Fibroblast of pulmonary artery (primary cell): ENCODE results near the gene ARHGAP15.

Experiments used
- DNase-seq: peaks from one replicate; pipeline ENCODE4 v3.0.0-alpha.2; 2010; ENCODE audit warnings: low read depth
- H3K4me3 ChIP-seq: replicated peaks from 2 replicates; pipeline ENCODE4 v1.5.1; 2011; ENCODE audit warnings: low read depth, mild to moderate bottlenecking, control low read depth, low read length, moderate library complexity
- CTCF ChIP-seq: IDR thresholded peaks from 2 replicates; pipeline ENCODE4 v1.5.1; 2011; ENCODE audit warnings: mild to moderate bottlenecking, control low read depth, low read length, inconsistent platforms; ENCODE audit errors: missing control alignments

ARHGAP15 gene

GRCh38 chr2:143294068-143294467, 164.8 kb downstream of the ARHGAP15 start:
- H3K4me3 ChIP-seq = no peak overlapping the region
- no peak for DNase-seq
- TF ChIP-seq CTCF = no peak

- no peak for TF ChIP-seq CTCF
- H3K4me3 ChIP-seq = no peak overlapping the region
- no peak for DNase-seq
Measured at GRCh38 chr2:143296089-143296488, 166.9 kb downstream of the ARHGAP15 start.

GRCh38 chr2:143297182-143297581, 168.0 kb downstream of the ARHGAP15 start:
- DNase-seq = no peak
- TF ChIP-seq CTCF = no peak
- H3K4me3 ChIP-seq = no peak overlapping the region

- DNase-seq = no peak
- TF ChIP-seq CTCF = no peak
- H3K4me3 ChIP-seq = no peak overlapping the region
Measured at GRCh38 chr2:143300536-143300935, 171.3 kb downstream of the ARHGAP15 start.

- no peak for TF ChIP-seq CTCF
- H3K4me3 ChIP-seq = no peak overlapping the region
- no peak for DNase-seq
Measured at GRCh38 chr2:143311426-143311825, 182.2 kb downstream of the ARHGAP15 start.

- H3K4me3 ChIP-seq = no peak overlapping the region
- DNase-seq = no peak
- TF ChIP-seq CTCF = no peak
Measured at GRCh38 chr2:143312441-143312840, 183.2 kb downstream of the ARHGAP15 start.

GRCh38 chr2:143313861-143314260, 184.6 kb downstream of the ARHGAP15 start:
- no peak overlapping the region for H3K4me3 ChIP-seq
- no peak for DNase-seq
- TF ChIP-seq CTCF = no peak
